ENCODE results near the gene GRIK3. TPM values are rescaled to one million over a fixed set of nuclear protein-coding genes. Genes with fewer than 3 reads are reported as not detected.

GRIK3 gene
- total and polyA plus RNA-seq, 12 donors = 0.09 to 3.1 (median 0.69) TPM

DNA sequence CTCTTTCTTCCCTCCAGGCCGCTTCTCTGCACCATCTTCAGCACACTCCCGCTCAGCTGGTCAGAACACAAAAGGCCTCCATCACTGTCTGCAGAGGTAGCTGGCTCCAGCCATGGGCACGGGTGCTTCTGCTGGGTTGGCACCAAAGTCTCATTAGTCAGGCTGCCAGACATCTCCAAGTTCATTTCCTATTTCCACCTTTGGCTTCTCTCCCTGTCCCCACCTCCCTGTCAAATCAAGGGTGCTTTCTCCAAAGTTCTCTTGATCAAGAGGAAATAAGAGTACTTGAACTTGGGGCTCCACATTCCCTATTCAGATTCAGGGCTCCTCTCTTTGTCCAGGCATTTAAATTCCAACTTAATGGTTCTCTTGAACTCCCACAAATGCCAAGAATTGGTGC, 33.9 kb upstream of the GRIK3 start:
- no peak for DNase-seq
- Histone ChIP-seq H3K36me3 (replicated peaks in 1 of 2) (no peaks in the 10 kb centered on the region), H3K4me3 (no peak overlapping the region), H3K27me3 (no peaks in the 10 kb centered on the region), H3K4me1 (replicated peaks in 1 of 2) (no peaks in the 10 kb centered on the region), H3K27ac (no peak overlapping the region), H3K9me3 (replicated peaks in 1 of 3) (no peaks in the 10 kb centered on the region)
- intact Hi-C loops (cut with DNase I) = no loop called here
- TF ChIP-seq POLR2A (IDR thresholded peaks at IDR 0.05) = no peak
- TF ChIP-seq, protein P1, sequence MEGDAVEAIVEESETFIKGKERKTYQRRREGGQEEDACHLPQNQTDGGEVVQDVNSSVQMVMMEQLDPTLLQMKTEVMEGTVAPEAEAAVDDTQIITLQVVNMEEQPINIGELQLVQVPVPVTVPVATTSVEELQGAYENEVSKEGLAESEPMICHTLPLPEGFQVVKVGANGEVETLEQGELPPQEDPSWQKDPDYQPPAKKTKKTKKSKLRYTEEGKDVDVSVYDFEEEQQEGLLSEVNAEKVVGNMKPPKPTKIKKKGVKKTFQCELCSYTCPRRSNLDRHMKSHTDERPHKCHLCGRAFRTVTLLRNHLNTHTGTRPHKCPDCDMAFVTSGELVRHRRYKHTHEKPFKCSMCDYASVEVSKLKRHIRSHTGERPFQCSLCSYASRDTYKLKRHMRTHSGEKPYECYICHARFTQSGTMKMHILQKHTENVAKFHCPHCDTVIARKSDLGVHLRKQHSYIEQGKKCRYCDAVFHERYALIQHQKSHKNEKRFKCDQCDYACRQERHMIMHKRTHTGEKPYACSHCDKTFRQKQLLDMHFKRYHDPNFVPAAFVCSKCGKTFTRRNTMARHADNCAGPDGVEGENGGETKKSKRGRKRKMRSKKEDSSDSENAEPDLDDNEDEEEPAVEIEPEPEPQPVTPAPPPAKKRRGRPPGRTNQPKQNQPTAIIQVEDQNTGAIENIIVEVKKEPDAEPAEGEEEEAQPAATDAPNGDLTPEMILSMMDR (IDR thresholded peaks at IDR 0.05) = no peak
- WGBS, 4 donors = 81 to 90% (median 84%) methylated on average over 3 of the region's 3 CpGs

DNA sequence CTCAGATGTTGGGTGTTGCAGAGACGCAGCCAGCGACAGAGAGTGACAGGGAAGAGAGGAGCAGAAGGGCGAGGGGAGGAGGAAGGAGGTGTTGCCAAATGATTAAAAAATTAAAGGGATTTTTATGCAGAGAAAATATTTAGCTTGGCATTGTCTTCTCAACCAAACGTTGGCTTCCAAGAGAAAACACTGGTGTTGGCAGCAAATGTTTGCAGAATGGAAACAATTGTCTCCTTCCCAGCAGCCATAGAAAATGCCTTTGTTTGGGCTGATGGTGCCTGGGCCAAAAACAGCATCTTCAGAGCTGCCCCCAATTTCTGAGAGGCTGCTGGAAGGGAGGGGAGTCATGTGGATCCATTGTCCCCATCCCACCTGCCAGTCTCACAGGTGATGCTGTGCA, 29.7 kb upstream of the GRIK3 start:
- TF ChIP-seq, protein P1 (IDR thresholded peaks at IDR 0.05) = no peak
- TF ChIP-seq POLR2A (IDR thresholded peaks at IDR 0.05) = no peak
- no peak for DNase-seq
- Histone ChIP-seq H3K27ac (no peak overlapping the region), H3K4me1 (replicated peaks in 1 of 2) (no peaks in the 10 kb centered on the region), H3K36me3 (replicated peaks in 1 of 2) (no peaks in the 10 kb centered on the region), H3K9me3 (replicated peaks in 1 of 3) (no peaks in the 10 kb centered on the region), H3K4me3 (no peak overlapping the region), H3K27me3 (no peaks in the 10 kb centered on the region)
- WGBS, 4 donors = 59 to 71% (median 63%) methylated on average over 4 of the region's 4 CpGs
- intact Hi-C loops (cut with DNase I) = no loop called here

DNA sequence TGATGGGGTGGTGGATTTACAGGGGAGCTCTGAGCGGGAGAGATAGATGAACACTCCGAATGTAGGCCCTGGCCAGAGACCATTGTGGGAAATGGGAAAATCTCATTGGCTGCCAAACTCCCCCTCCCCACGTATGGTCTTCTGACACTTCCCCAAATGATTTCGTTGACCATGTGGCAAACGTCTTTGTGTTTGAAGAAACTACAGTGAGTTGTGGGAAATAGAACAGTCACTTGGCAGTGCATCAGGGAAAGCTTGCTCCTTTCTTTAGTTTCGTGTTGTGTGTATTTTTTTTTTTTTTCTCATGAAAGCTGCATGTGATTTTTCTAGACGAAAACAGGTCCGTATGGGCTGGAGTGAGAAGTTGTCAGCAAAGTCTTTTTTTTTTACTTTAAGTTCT, 25.0 kb upstream of the GRIK3 start:
- 69 to 80% (median 79%) methylated on average over 8 of the region's 8 CpGs for WGBS, 4 donors
- intact Hi-C loops (cut with DNase I) = no loop called here
- Histone ChIP-seq H3K4me1 (replicated peaks in 1 of 2) (no peaks in the 10 kb centered on the region), H3K36me3 (replicated peaks in 1 of 2) (no peaks in the 10 kb centered on the region), H3K9me3 (replicated peaks in 1 of 3) (no peaks in the 10 kb centered on the region), H3K27me3 (no peaks in the 10 kb centered on the region), H3K27ac (no peak overlapping the region), H3K4me3 (no peak overlapping the region)
- DNase-seq = no peak
- no peak for TF ChIP-seq POLR2A (IDR thresholded peaks at IDR 0.05)
- TF ChIP-seq, protein P1 (IDR thresholded peaks at IDR 0.05) = no peak

DNA sequence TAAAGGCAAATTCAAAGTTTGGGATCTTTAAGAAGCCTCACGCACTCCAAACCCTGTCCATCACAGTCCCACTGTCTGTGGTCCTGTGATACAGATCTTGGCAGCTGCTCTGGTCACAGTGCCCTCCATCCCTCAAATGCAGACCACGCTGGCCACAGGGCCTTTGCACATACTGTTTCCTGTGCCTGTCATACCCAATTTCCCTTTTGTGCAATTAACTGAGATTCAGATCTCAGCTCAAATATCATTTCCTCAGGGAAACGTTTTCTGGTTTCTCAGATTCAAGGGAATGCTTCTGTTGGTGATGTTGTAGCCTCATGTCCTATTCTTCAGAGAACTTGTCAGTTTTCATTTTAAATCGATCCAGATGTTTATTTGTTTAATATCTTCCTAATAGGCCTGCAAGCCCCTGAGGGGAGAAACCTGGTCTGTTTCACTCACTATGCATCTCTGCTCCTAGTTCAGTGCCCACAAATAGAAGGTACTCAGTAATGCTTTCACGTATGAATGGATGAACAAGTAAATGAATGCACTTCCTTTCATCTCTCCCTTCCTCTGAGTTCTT, 24.2 kb upstream of the GRIK3 start:
- Histone ChIP-seq H3K4me3 (no peak overlapping the region), H3K27ac (no peak overlapping the region), H3K4me1 (replicated peaks in 1 of 2) (no peaks in the 10 kb centered on the region), H3K36me3 (replicated peaks in 1 of 2) (no peaks in the 10 kb centered on the region), H3K9me3 (replicated peaks in 1 of 3) (no peaks in the 10 kb centered on the region), H3K27me3 (no peaks in the 10 kb centered on the region)
- TF ChIP-seq, protein P1 (IDR thresholded peaks at IDR 0.05) = no peak
- TF ChIP-seq POLR2A (IDR thresholded peaks at IDR 0.05) = no peak
- WGBS, 4 donors = 74 to 85% (median 82%) methylated on average over 5 of the region's 5 CpGs
- intact Hi-C loops (cut with DNase I) = no loop called here
- DNase-seq = no peak
